Measurements from ENCODE around the gene LLGL1.

- TF ChIP-seq, protein P1, sequence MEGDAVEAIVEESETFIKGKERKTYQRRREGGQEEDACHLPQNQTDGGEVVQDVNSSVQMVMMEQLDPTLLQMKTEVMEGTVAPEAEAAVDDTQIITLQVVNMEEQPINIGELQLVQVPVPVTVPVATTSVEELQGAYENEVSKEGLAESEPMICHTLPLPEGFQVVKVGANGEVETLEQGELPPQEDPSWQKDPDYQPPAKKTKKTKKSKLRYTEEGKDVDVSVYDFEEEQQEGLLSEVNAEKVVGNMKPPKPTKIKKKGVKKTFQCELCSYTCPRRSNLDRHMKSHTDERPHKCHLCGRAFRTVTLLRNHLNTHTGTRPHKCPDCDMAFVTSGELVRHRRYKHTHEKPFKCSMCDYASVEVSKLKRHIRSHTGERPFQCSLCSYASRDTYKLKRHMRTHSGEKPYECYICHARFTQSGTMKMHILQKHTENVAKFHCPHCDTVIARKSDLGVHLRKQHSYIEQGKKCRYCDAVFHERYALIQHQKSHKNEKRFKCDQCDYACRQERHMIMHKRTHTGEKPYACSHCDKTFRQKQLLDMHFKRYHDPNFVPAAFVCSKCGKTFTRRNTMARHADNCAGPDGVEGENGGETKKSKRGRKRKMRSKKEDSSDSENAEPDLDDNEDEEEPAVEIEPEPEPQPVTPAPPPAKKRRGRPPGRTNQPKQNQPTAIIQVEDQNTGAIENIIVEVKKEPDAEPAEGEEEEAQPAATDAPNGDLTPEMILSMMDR (IDR thresholded peaks at IDR 0.05) = no peak
- no peak for TF ChIP-seq POLR2A (IDR thresholded peaks at IDR 0.05)
These were observed 59.9 kb downstream of the LLGL1 start for GRCh38 chr17:18285296-18285695.

Data from body of pancreas (tissue), 4 donors.